HEK293 (cell line): ENCODE data around the gene PKNOX2.

Source experiments
- CTCF ChIP-seq: fragments of 450-650 bp; formaldehyde crosslinking; IDR thresholded peaks from 2 replicates; pipeline ENCODE4 v1.5.1; 2016; ENCODE audit warnings: missing biosample characterization, missing genetic modification characterization
- MYNN ChIP-seq: fragments of 450-650 bp; formaldehyde crosslinking; IDR thresholded peaks from 2 replicates; pipeline ENCODE4 v1.5.1; 2016; ENCODE audit warnings: missing biosample characterization, missing genetic modification characterization, borderline replicate concordance
- SALL2 ChIP-seq: fragments of 450-650 bp; formaldehyde crosslinking; IDR thresholded peaks from 2 replicates; pipeline ENCODE4 v1.5.0; 2017; ENCODE audit warnings: missing biosample characterization, mild to moderate bottlenecking, missing genetic modification characterization, borderline replicate concordance
- TRIM28 ChIP-seq: IDR thresholded peaks from 2 replicates; pipeline ENCODE4 v1.6.1; 2011; ENCODE audit warnings: low read length, control low read depth, borderline replicate concordance
- YY1 ChIP-seq: fragments of 450-650 bp; formaldehyde crosslinking; IDR thresholded peaks from 2 replicates; pipeline ENCODE4 v1.5.1; 2018; ENCODE audit warnings: missing biosample characterization, missing genetic modification characterization
- ZNF169 ChIP-seq: fragments of 450-650 bp; formaldehyde crosslinking; IDR thresholded peaks from 2 replicates; pipeline ENCODE4 v1.5.1; 2016; ENCODE audit warnings: missing biosample characterization, missing genetic modification characterization
- ZNF473 ChIP-seq: fragments of 450-650 bp; formaldehyde crosslinking; IDR thresholded peaks from 2 replicates; pipeline ENCODE4 v1.5.1; 2017; ENCODE audit warnings: missing biosample characterization, missing genetic modification characterization
- ZSCAN30 ChIP-seq: fragments of 450-650 bp; IDR thresholded peaks from 2 replicates; pipeline ENCODE4 v1.5.1; 2018; ENCODE audit warnings: missing biosample characterization, mild to moderate bottlenecking, missing genetic modification characterization, moderate library complexity
- TF ChIP-seq, protein P1 (sequence below): fragments of 450-650 bp; formaldehyde crosslinking; IDR thresholded peaks from 2 replicates; pipeline ENCODE4 v1.5.1; 2016; ENCODE audit warnings: missing biosample characterization, missing genetic modification characterization
- TF ChIP-seq, protein P2 (sequence below): fragments of 450-650 bp; formaldehyde crosslinking; IDR thresholded peaks from 2 replicates; pipeline ENCODE4 v1.5.1; 2016; ENCODE audit warnings: missing biosample characterization, missing genetic modification characterization, borderline replicate concordance

GRCh38 chr11:125164091-125164421 lies 495 bp upstream of the PKNOX2 start:
- TF ChIP-seq TRIM28 (no peak), ZSCAN30 (no peak), ZNF169 (no peak), CTCF (tag by site-specific recombination) (no peak), SALL2 (tag by site-specific recombination) (no peak), YY1 (tag by site-specific recombination) (no peak), MYNN (no peak), ZNF473 (no peak)
- TF ChIP-seq, protein P1, sequence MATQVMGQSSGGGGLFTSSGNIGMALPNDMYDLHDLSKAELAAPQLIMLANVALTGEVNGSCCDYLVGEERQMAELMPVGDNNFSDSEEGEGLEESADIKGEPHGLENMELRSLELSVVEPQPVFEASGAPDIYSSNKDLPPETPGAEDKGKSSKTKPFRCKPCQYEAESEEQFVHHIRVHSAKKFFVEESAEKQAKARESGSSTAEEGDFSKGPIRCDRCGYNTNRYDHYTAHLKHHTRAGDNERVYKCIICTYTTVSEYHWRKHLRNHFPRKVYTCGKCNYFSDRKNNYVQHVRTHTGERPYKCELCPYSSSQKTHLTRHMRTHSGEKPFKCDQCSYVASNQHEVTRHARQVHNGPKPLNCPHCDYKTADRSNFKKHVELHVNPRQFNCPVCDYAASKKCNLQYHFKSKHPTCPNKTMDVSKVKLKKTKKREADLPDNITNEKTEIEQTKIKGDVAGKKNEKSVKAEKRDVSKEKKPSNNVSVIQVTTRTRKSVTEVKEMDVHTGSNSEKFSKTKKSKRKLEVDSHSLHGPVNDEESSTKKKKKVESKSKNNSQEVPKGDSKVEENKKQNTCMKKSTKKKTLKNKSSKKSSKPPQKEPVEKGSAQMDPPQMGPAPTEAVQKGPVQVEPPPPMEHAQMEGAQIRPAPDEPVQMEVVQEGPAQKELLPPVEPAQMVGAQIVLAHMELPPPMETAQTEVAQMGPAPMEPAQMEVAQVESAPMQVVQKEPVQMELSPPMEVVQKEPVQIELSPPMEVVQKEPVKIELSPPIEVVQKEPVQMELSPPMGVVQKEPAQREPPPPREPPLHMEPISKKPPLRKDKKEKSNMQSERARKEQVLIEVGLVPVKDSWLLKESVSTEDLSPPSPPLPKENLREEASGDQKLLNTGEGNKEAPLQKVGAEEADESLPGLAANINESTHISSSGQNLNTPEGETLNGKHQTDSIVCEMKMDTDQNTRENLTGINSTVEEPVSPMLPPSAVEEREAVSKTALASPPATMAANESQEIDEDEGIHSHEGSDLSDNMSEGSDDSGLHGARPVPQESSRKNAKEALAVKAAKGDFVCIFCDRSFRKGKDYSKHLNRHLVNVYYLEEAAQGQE = no peak
- TF ChIP-seq, protein P2, sequence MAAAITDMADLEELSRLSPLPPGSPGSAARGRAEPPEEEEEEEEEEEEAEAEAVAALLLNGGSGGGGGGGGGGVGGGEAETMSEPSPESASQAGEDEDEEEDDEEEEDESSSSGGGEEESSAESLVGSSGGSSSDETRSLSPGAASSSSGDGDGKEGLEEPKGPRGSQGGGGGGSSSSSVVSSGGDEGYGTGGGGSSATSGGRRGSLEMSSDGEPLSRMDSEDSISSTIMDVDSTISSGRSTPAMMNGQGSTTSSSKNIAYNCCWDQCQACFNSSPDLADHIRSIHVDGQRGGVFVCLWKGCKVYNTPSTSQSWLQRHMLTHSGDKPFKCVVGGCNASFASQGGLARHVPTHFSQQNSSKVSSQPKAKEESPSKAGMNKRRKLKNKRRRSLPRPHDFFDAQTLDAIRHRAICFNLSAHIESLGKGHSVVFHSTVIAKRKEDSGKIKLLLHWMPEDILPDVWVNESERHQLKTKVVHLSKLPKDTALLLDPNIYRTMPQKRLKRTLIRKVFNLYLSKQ (tag by site-specific recombination) = no peak
